Activated T-cell treated with anti-CD3 and anti-CD28 coated beads, Interleukin-2, amount 50 U/mL, for 4 hours (primary cell): ENCODE measurements around the gene TTC34. TPM values are rescaled to one million over a fixed set of nuclear protein-coding genes. Genes with fewer than 3 reads are reported as not detected.

Experiments used
- ATAC-seq, 2 donors: fragments of 200-7000 bp; cut with Tn5 transposase; one replicate each; pipeline ENCODE4 v1.10.0; 2021
- DNase-seq: peaks from one replicate; pipeline ENCODE4 v3.0.0-alpha.2; 2020
- H3K27me3 Mint-ChIP-seq: one replicate; pipeline ENCODE4 v1.8.0; 2021; ENCODE audit warnings: low read depth, mixed read lengths
- H3K36me3 Mint-ChIP-seq: one replicate; pipeline ENCODE4 v1.8.0; 2022; ENCODE audit warnings: mixed read lengths; ENCODE audit not compliant: insufficient read depth
- H3K4me1 Mint-ChIP-seq: one replicate; pipeline ENCODE4 v1.8.0; 2021; ENCODE audit warnings: low read depth, mixed read lengths
- H3K4me3 Mint-ChIP-seq: one replicate; pipeline ENCODE4 v1.8.0; 2021; ENCODE audit warnings: mild to moderate bottlenecking, moderate library complexity, mixed read lengths
- H3K9me3 Mint-ChIP-seq: one replicate; pipeline ENCODE4 v1.8.0; 2021; ENCODE audit warnings: mixed read lengths
- total RNA-seq, 3 donors: library from RNA; stranded (reverse); gene quantifications; one replicate each; pipeline ENCODE4 v1.2.1, GENCODE V29; 2021

The TTC34 gene
- total RNA-seq, 3 donors from 2014 or later, result 0.56 to 0.82 (median 0.60) TPM

DNA sequence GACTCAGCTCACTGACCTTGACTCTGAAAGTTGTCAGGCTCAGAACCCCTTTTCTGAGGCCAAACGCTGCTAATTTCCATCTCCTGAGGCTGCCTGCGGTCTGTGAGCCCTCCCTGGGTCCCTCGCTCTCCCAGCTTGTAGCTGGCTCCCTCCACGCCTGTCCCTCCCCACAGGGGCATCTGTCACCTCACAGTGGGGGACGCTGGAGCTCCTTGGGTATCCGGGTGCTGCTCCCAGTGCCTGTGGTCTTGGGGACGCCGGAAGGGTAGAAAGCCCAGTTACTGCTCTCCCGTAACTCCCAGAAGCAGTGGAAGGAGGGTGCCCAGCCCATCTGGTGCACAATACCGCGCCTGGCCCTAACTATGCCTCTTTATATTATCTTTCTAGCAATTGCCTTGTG, 155.7 kb downstream of the TTC34 start:
- H3K36me3 Mint-ChIP-seq, result no peaks in the 10 kb centered on the region
- DNase-seq (no peak), ATAC-seq (no peak)
- H3K4me3 Mint-ChIP-seq, result no peak overlapping the region
- peaks cover 2% of the 10 kb centered on the region for H3K27me3 Mint-ChIP-seq
- peaks cover 11% of the 10 kb centered on the region for H3K4me1 Mint-ChIP-seq
- peaks cover 16% of the 10 kb centered on the region for H3K9me3 Mint-ChIP-seq

DNA sequence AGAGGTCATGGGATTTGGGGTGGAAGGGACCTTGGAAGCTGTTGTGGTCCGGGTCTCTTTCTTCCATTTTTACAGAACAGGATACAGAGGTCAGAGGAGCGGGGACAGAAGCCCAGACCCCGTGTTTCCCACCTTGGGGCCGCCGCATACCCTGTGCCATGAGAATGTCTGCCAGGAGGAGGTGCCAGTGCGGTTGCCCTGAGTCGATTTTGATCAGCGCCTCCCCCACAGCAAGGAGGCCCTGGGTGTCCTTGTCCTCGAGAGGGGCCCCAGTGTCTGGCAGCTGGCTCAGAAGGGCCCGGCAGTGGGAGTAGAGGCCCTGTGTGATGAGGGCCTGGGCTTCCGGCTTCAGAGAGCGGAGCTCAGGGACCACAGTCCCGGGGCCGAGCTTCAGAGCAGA, 156.3 kb downstream of the TTC34 start:
- DNase-seq, result no peak
- H3K9me3 Mint-ChIP-seq, result peaks cover 16% of the 10 kb centered on the region
- no peaks in the 10 kb centered on the region for H3K27me3 Mint-ChIP-seq
- peaks cover 11% of the 10 kb centered on the region for H3K4me1 Mint-ChIP-seq
- ATAC-seq, result no peak
- no peak overlapping the region for H3K4me3 Mint-ChIP-seq
- no peaks in the 10 kb centered on the region for H3K36me3 Mint-ChIP-seq

DNA sequence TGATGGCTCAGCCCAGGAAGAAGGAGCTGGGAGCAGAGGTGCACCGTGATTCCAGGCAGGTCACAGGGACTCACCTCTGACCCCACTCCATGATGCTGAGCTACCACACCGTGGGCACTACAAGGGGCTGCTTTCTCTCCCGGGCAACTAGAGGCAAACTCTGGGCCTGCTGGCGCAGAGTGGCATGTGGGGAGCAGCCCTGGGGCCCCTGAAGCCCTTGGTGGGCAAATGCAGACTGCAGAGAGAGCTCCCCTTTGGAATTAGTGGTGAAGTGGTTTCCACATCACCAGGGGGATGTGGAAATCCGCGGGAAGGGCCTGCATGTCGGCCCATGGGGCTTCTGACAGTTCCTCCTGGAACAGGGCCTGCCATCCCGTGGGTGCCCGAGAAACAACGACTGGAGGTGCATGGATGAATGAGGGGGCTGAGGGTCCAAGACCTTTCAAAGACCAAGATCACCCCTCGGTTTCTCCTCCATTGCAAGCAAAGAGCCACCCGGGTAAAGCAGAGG, 156.8 kb downstream of the TTC34 start:
- H3K27me3 Mint-ChIP-seq, result no peaks in the 10 kb centered on the region
- peaks cover 16% of the 10 kb centered on the region for H3K9me3 Mint-ChIP-seq
- DNase-seq (no peak), ATAC-seq (no peak)
- H3K4me1 Mint-ChIP-seq, result peaks cover 11% of the 10 kb centered on the region
- no peak overlapping the region for H3K4me3 Mint-ChIP-seq
- H3K36me3 Mint-ChIP-seq, result no peaks in the 10 kb centered on the region

DNA sequence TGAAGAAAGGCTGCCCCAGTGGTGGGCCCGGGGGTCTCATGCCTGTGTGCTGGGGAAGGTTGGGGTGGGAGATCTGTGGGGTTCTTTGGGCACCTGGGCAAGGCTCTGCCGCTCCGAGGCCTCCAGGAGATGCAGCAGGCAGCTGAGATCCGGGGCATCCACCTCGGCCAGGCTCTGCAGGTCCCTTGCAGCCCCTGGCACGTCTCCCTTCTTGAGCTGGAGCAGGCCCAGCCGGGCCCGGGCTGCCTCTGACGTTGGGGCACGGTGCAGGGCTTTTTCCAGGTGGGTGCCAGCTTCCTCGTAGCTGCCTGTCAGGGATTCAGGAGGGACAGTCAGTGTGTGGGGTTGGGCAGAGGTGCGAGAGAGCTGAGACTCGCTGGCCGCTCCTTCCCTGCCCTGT, 157.3 kb downstream of the TTC34 start:
- no peaks in the 10 kb centered on the region for H3K27me3 Mint-ChIP-seq
- ATAC-seq (no peak), DNase-seq (no peak)
- H3K36me3 Mint-ChIP-seq, result no peaks in the 10 kb centered on the region
- no peak overlapping the region for H3K4me3 Mint-ChIP-seq
- H3K4me1 Mint-ChIP-seq, result peaks cover 11% of the 10 kb centered on the region
- peaks cover 16% of the 10 kb centered on the region for H3K9me3 Mint-ChIP-seq

DNA sequence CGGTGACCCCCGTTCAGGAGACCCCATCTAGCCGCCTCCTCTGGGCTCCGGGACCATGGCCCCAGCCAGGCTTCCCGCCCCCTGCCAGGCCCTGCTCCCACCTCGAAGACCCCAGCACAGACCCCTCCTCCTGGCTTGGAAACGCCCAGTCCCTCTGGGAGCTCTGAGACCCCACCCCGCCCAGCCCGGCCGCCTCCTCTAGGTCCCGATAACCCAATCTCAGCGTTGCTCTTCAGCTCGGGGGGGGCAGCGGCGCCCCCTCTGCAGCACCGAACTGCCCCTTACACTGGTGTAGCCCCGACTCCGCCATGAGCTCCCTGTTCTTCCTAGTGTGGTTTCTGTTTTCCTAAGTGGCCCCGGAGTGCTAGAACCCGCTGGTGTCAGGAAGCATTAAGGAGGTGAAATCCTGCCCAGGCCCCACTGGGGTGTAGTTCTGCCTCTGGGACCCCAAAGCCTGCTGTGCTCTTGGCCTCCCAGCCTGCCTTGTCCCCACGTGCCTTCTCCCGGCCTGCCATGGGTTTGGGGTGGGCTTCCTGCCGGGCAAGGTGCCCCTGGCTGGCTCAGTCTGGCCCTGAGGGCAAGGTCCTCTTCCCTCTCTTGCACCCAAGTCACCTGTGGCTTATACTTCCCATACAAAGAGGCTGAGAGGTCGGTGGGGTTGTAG, 157.9 kb downstream of the TTC34 start:
- no peak for ATAC-seq
- peak overlapping the region; percentile 46 for H3K4me3 Mint-ChIP-seq
- DNase-seq, result no peak
- H3K9me3 Mint-ChIP-seq, result peaks cover 16% of the 10 kb centered on the region
- H3K4me1 Mint-ChIP-seq, result peaks cover 11% of the 10 kb centered on the region
- H3K36me3 Mint-ChIP-seq, result no peaks in the 10 kb centered on the region
- no peaks in the 10 kb centered on the region for H3K27me3 Mint-ChIP-seq

DNA sequence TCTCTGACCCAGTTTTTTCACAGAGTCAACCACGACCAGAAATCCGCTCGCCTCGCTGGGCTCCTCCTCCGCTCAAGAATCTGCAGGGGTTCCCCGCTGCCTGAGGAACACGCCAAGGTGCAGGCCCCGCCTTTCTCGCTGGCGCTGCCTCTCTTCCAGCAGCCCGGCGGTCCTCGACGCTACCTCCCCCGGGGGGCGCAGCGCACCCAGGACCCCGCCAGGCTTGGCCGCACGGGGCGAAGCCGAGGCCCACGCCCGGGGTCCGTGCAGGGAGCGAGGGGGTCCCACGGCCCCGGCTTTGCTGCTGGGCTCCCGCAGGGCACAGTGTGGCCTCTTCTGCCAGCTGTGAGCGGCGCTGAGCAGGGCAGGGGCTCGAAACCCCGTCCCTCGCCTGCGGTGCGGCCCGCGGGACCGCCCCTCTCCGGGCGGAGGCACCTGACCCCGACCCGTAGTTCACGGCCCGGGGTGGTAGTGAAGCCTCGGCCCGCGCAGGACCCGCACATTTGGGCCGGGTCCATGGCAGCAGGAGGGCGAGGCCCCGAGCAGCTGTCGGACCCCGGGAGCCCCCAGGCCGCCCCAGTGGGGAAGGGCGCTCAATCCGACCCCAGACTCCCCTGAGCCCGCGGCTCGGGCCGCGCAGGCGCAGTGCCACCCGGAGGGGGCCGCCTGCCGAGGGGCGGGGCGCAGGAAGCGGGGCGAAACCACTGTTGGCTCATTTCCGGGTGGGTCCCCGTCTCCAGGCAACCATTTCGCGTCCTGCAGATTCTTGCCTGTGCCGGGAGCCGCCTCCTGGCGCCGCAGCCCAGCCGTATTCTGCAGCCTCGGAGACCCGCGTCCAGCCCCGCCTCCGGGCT, 158.7 kb downstream of the TTC34 start:
- Mint-ChIP-seq H3K4me1 (peaks cover 11% of the 10 kb centered on the region), H3K27me3 (no peaks in the 10 kb centered on the region), H3K4me3 (peak overlapping the region; percentile 85), H3K36me3 (no peaks in the 10 kb centered on the region), H3K9me3 (peaks cover 11% of the 10 kb centered on the region)
- peak; percentile 88 to 89 for ATAC-seq
- peak; percentile 93 for DNase-seq

DNA sequence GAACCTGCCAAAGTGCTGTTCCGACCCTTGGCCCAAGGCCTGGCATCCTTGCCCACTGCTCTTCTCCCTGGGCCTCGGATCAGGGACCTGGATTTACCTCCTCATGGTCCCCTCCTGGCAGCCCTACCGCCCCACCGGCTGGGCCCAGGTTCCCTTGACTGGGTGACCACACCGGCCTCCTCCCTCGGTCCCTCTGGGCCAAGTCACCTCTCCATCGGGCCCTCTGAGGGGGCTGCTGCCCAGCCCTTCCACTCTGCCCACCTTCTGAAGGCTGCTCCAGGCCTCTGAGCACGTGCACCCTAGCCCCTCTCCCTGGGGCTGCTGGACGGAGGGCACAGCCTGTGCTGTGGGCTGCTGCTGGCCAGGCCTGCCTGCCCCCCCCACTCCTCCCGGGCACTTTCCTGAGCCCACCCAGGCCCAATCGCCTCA, 159.3 kb downstream of the TTC34 start:
- Mint-ChIP-seq H3K27me3 (no peaks in the 10 kb centered on the region), H3K36me3 (no peaks in the 10 kb centered on the region), H3K9me3 (peaks cover 8% of the 10 kb centered on the region), H3K4me1 (peaks cover 11% of the 10 kb centered on the region), H3K4me3 (peak overlapping the region; percentile 85)
- DNase-seq (no peak), ATAC-seq (no peak)

DNA sequence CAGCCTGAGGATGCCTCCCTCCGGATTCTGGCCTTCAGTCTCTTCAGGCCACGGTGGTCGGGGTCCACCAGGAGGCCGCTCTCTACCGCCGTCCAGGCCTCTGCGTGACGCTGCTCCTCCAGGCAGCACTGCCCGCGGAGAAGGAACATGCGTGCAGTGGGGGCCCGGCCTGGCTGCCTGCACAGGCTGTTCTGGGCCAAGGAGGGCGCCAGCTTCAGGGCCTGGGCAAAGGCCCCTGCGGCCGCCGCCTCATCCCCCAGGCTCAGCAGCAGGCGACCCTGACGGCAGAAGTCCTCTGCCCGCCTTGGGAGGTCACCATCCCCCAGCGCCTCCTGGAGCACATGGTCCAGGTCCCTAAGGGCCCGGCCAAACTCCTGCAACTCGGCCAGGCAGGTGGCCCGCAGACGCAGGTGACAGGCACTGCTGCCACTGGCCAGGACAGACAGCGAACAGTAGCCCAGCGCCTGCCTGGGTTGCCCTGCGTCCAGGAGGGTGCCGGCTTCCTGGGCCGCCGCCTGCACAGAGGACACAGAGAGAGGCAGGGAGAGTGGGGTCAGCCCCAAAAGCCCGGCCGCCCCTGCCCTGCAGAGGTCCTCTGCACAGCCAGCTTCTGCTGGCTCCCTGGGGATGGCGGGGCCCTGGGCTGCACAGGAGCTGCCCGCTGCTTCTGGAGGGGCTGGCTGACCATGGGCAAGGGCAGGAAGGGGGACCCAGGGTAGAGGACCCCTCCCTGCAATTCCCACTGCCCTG, 159.9 kb downstream of the TTC34 start:
- DNase-seq (no peak), ATAC-seq (no peak)
- H3K9me3 Mint-ChIP-seq, result peaks cover 7% of the 10 kb centered on the region
- no peaks in the 10 kb centered on the region for H3K27me3 Mint-ChIP-seq
- no peaks in the 10 kb centered on the region for H3K36me3 Mint-ChIP-seq
- H3K4me3 Mint-ChIP-seq, result peak overlapping the region; percentile 85
- H3K4me1 Mint-ChIP-seq, result peaks cover 11% of the 10 kb centered on the region

DNA sequence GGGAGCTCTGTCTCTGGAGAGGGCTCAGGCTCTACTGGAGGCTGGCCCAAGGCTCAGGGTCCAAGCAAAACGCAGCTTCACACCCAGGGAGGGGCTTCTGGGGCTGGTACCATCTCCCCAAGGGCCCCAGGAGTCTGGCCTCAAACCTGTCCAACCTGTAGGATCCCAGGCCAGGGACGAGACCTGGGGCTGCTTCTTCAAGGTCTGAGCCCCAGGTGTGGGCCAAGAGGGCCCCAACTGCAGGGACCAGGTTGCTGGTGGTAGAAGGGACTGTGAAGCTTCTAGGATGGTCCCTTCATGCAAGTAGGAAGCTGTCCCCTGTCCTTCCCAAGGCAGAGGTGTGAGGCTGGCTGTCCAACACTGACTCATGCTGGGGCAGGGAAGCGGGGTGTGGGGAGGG, 160.9 kb downstream of the TTC34 start:
- H3K27me3 Mint-ChIP-seq, result peaks cover 3% of the 10 kb centered on the region
- no peak overlapping the region for H3K4me3 Mint-ChIP-seq
- peaks cover 4% of the 10 kb centered on the region for H3K9me3 Mint-ChIP-seq
- ATAC-seq, result no peak
- peaks cover 11% of the 10 kb centered on the region for H3K4me1 Mint-ChIP-seq
- H3K36me3 Mint-ChIP-seq, result no peaks in the 10 kb centered on the region
- no peak for DNase-seq

DNA sequence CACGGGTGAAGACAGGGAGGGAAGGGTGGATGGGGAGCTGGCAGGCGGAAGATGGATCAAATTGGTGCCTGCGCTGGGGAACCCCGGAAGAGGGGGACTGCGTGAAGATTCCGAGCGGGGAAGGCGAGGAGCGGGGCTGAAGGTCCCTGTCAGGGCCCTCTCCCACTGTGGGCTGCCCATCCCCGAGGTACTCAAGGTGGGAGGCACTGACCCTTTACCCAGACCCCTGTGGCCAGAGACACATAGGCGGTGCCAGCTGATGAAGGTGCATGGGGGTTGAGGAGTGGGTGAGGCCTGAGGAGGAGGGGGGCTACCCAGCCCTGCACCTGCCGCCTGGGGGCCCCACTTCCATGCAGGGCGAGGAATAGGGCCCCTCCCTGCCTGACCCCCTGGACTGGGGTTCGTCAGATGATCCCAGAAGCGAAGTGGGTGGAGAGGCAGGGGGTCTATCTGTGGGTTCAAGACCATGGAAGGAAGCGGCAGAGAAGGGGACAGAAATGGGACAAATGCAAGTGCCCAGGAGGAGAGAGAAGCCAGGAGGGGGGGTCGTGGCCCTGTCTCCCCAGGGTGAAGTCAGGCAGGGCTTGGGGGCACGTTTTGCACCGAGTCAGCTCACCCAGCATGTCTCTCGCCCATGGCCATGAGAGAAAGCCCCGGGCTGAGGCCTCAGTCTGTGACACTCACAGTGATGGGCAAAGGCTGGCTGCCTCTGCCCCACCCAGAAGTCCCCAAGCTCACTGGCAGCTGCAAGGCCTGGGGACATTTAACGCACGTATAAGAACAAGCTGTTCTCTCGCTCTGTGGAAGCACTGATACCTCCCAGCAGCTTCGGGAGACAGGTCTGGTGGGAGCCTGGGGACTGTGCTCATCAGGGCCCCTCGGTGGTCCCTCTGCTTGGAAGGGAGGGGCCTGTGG, 161.6 kb downstream of the TTC34 start:
- no peak for DNase-seq
- ATAC-seq, result no peak
- Mint-ChIP-seq H3K4me3 (no peak overlapping the region), H3K9me3 (peaks cover 4% of the 10 kb centered on the region), H3K36me3 (no peaks in the 10 kb centered on the region), H3K27me3 (peaks cover 3% of the 10 kb centered on the region), H3K4me1 (peaks cover 11% of the 10 kb centered on the region)

DNA sequence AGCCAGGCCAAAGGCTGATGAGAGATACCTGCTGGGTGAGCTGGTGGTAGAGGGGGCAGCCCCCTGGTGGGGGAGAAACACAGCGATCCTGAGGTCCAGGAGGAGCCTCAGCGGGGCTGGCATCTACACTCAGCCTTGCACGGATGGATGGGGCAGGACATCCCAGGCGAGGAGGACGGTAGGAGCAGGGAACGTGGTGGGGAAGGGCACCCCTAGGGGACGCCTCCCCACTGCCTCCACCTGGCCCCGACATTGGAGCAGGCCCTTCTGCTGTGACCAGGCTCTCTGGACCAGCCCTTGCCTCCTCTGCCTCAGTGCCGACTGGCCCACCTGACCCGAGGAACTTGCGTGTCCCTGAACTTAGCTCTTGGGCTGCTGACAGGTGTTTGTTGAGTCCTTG, 162.3 kb downstream of the TTC34 start:
- DNase-seq (no peak), ATAC-seq (no peak)
- no peaks in the 10 kb centered on the region for H3K36me3 Mint-ChIP-seq
- no peak overlapping the region for H3K4me3 Mint-ChIP-seq
- H3K27me3 Mint-ChIP-seq, result peaks cover 3% of the 10 kb centered on the region
- H3K9me3 Mint-ChIP-seq, result peaks cover 4% of the 10 kb centered on the region
- peaks cover 11% of the 10 kb centered on the region for H3K4me1 Mint-ChIP-seq

DNA sequence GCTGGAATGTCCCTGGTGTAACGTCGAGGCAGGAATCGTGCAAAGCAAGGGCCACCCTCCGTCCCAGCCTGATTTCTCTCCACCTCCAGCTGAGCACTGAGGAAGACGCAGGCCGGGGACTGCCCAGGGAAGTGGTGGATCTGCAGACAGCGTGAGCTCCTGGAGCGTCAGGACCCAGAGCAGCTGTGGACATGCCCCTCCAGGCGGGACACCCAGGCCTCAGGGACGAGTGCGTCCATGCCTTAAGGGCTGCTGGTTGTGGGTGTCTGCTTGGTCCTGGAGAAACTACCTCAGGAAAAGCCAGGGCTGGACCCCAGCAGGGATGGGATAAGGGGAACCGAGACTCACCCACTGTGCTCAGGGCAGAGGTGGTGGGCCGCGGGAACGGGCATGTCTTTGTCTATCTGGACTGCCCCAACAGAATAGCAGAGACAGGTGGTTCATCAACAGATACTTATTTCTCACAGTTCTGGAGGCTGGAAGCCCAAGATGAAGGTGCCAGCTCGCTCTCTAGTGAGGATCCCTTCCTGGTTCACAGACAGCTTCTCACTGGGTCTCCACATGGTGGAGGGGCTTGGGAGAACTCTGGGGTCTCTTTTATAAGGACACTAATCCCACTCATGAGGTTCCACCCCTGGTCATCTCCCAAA, 162.9 kb downstream of the TTC34 start:
- DNase-seq (no peak), ATAC-seq (no peak)
- no peak overlapping the region for H3K4me3 Mint-ChIP-seq
- H3K27me3 Mint-ChIP-seq, result peaks cover 3% of the 10 kb centered on the region
- peaks cover 4% of the 10 kb centered on the region for H3K9me3 Mint-ChIP-seq
- peaks cover 7% of the 10 kb centered on the region for H3K4me1 Mint-ChIP-seq
- no peaks in the 10 kb centered on the region for H3K36me3 Mint-ChIP-seq

DNA sequence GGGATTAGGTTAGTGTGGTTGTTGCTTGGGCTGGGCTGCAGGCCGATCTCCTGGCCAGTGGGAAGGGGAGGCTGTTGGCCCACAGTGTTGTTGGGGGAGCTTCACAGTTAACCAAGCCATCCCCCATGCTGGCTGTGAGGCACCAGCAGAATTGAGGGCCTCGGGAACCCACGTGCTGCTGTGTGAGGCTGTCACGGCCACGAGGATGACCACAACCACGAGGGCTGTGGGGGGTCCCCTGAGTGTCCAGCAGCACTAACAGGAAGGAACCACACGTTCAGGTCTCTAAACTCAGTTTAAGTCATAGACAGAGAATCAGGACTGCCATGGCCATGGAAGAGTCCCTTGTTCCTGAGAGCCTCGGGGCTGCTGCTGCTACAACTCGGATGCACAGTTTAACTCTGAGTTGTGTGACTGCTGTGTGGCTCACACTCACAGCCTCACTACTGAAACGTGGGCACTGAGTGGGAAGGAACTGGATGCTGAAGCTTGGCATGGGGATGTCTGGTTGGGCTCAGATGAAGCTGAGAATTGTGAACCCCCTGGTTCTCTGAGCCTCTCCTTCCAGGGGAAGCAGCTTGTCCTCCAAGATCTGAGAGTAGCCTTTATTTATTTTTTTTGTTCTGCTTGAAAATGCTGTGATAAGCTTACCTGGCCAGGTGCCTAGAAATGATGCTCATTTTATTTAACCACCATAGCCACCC, 163.9 kb downstream of the TTC34 start:
- ATAC-seq (no peak), DNase-seq (no peak)
- Mint-ChIP-seq H3K36me3 (no peaks in the 10 kb centered on the region), H3K9me3 (peaks cover 4% of the 10 kb centered on the region), H3K4me3 (no peak overlapping the region), H3K27me3 (peaks cover 3% of the 10 kb centered on the region), H3K4me1 (peaks cover 4% of the 10 kb centered on the region)
